HepG2 (cell line): Measurements from ENCODE around the gene TEF. TPM values are rescaled to one million over a fixed set of nuclear protein-coding genes. Genes with fewer than 3 reads are reported as not detected.

Source experiments
- HMG20A ChIP-seq: IDR thresholded peaks from 2 replicates; pipeline ENCODE4 v1.6.1; 2016; ENCODE audit warnings: borderline replicate concordance
- HMG20B ChIP-seq: conservative IDR thresholded peaks from 2 replicates; pipeline ENCODE4 v1.6.1; 2016; ENCODE audit warnings: missing genetic modification reagents, missing compliant biosample characterization
- PRPF4 ChIP-seq: fragments of 200-400 bp; formaldehyde crosslinking; IDR thresholded peaks from 2 replicates; pipeline ENCODE4 v1.6.1; 2016; ENCODE audit warnings: low read length, low read depth; ENCODE audit not compliant: poor library complexity, severe bottlenecking
- TBX2 ChIP-seq: sonication (generic); formaldehyde crosslinking; IDR thresholded peaks from 2 replicates; pipeline ENCODE4 v1.5.0; 2020; ENCODE audit warnings: missing genetic modification reagents, mild to moderate bottlenecking, borderline replicate concordance
- ZNF772 ChIP-seq: sonication (generic); formaldehyde crosslinking; IDR thresholded peaks from 2 replicates; pipeline ENCODE4 v1.5.0; 2020; ENCODE audit warnings: mild to moderate bottlenecking, missing genetic modification reagents
- polyA plus RNA-seq, 8 experiments: library from polyadenylated mRNA; depleted of rRNA in 3 of 8; stranded (reverse) in 7 of 8; unstranded in 1 of 8; fragments of >200 nt; fragmentation: Illumina TruSeq in 4 of 8; extraction: Trizol in 4 of 8; gene quantifications; 2 replicates each; pipeline versions ENCODE4 v1.2.1 to v1.2.3, GENCODE V29; 2011 to 2016; ENCODE audit warnings: low read depth in 4 of 8, missing spikeins in 1 of 8, mixed read lengths in 1 of 8; ENCODE audit not compliant: insufficient read depth in 1 of 8
- total RNA-seq, 5 experiments: library from RNA; depleted of rRNA; stranded (reverse); fragments of >200 nt; fragmentation: Illumina TruSeq; extraction: Trizol; gene quantifications; 2 replicates each; pipeline ENCODE4 v1.2.3, GENCODE V29; 2016; ENCODE audit warnings: low read depth in 1 of 5
- TF ChIP-seq, protein P1 (sequence below): sonication (generic); formaldehyde crosslinking; IDR thresholded peaks from 2 replicates; pipeline ENCODE4 v1.4.0; 2020; ENCODE audit warnings: missing genetic modification reagents, borderline replicate concordance
- TF ChIP-seq, protein P2 (sequence below): IDR thresholded peaks from 2 replicates; pipeline ENCODE4 v1.6.1; 2016; ENCODE audit warnings: missing compliant biosample characterization, missing genetic modification reagents, borderline replicate concordance
- TF ChIP-seq, protein P3 (sequence below): sonication (generic); formaldehyde crosslinking; IDR thresholded peaks from 2 replicates; pipeline ENCODE4 v1.9.0; 2021; ENCODE audit warnings: missing genetic modification reagents, mild to moderate bottlenecking, borderline replicate concordance
- TF ChIP-seq, protein P4 (sequence below): sonication (generic); formaldehyde crosslinking; IDR thresholded peaks from 2 replicates; pipeline ENCODE4 v1.4.0; 2020; ENCODE audit warnings: missing genetic modification reagents, borderline replicate concordance
- TF ChIP-seq, protein P5 (sequence below): sonication (generic); formaldehyde crosslinking; IDR thresholded peaks from 2 replicates; pipeline ENCODE4 v1.5.1; 2020; ENCODE audit warnings: mild to moderate bottlenecking, missing genetic modification reagents, moderate library complexity
- TF ChIP-seq, protein P6 (sequence below): sonication (generic); formaldehyde crosslinking; IDR thresholded peaks from 2 replicates; pipeline ENCODE4 v1.5.1; 2020; ENCODE audit warnings: missing genetic modification reagents, mild to moderate bottlenecking, borderline replicate concordance

TEF gene
- total and polyA plus RNA-seq, 2 of the 13 experiments (the other 11 are each of a cell fraction or from before 2014, with no cell fraction given): 7.6 to 11.2 TPM

DNA sequence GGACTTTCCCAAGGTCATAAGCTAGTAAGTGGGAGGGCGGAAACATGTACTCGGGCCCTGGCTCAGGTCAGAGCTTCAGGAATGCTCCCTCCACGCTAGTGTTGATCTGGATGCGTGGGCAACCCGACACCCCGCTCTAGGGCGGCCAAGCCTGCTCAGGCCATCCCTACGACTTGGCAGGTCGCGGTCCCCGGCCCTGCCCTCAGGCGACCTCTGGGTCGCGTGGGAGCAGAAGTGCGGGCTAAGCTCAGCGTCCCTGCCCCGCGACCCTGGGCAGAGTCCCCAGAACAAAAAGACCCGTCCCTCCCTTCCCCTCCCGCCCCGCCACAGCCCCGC, 781 bp upstream of the TEF start (continued):
- TF ChIP-seq, protein P1, sequence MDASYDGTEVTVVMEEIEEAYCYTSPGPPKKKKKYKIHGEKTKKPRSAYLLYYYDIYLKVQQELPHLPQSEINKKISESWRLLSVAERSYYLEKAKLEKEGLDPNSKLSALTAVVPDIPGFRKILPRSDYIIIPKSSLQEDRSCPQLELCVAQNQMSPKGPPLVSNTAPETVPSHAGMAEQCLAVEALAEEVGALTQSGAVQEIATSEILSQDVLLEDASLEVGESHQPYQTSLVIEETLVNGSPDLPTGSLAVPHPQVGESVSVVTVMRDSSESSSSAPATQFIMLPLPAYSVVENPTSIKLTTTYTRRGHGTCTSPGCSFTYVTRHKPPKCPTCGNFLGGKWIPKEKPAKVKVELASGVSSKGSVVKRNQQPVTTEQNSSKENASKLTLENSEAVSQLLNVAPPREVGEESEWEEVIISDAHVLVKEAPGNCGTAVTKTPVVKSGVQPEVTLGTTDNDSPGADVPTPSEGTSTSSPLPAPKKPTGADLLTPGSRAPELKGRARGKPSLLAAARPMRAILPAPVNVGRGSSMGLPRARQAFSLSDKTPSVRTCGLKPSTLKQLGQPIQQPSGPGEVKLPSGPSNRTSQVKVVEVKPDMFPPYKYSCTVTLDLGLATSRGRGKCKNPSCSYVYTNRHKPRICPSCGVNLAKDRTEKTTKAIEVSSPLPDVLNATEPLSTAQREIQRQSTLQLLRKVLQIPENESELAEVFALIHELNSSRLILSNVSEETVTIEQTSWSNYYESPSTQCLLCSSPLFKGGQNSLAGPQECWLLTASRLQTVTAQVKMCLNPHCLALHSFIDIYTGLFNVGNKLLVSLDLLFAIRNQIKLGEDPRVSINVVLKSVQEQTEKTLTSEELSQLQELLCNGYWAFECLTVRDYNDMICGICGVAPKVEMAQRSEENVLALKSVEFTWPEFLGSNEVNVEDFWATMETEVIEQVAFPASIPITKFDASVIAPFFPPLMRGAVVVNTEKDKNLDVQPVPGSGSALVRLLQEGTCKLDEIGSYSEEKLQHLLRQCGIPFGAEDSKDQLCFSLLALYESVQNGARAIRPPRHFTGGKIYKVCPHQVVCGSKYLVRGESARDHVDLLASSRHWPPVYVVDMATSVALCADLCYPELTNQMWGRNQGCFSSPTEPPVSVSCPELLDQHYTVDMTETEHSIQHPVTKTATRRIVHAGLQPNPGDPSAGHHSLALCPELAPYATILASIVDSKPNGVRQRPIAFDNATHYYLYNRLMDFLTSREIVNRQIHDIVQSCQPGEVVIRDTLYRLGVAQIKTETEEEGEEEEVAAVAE (CRISPR knock-in tag): no peak
- TF ChIP-seq HMG20B (CRISPR knock-in tag) (no peak), PRPF4 (no peak), HMG20A (peak; percentile 18; the same call in 1 of the 2 replicates), TBX2 (CRISPR knock-in tag) (peak; percentile 56; the same call in 1 of the 2 replicates), ZNF772 (no peak)
- TF ChIP-seq, protein P2, sequence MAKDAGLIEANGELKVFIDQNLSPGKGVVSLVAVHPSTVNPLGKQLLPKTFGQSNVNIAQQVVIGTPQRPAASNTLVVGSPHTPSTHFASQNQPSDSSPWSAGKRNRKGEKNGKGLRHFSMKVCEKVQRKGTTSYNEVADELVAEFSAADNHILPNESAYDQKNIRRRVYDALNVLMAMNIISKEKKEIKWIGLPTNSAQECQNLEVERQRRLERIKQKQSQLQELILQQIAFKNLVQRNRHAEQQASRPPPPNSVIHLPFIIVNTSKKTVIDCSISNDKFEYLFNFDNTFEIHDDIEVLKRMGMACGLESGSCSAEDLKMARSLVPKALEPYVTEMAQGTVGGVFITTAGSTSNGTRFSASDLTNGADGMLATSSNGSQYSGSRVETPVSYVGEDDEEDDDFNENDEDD (CRISPR knock-in tag): peak; percentile 48; the same call in 1 of the 2 replicates
- TF ChIP-seq, protein P3, sequence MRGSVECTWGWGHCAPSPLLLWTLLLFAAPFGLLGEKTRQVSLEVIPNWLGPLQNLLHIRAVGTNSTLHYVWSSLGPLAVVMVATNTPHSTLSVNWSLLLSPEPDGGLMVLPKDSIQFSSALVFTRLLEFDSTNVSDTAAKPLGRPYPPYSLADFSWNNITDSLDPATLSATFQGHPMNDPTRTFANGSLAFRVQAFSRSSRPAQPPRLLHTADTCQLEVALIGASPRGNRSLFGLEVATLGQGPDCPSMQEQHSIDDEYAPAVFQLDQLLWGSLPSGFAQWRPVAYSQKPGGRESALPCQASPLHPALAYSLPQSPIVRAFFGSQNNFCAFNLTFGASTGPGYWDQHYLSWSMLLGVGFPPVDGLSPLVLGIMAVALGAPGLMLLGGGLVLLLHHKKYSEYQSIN (CRISPR knock-in tag): no peak
- TF ChIP-seq, protein P4, sequence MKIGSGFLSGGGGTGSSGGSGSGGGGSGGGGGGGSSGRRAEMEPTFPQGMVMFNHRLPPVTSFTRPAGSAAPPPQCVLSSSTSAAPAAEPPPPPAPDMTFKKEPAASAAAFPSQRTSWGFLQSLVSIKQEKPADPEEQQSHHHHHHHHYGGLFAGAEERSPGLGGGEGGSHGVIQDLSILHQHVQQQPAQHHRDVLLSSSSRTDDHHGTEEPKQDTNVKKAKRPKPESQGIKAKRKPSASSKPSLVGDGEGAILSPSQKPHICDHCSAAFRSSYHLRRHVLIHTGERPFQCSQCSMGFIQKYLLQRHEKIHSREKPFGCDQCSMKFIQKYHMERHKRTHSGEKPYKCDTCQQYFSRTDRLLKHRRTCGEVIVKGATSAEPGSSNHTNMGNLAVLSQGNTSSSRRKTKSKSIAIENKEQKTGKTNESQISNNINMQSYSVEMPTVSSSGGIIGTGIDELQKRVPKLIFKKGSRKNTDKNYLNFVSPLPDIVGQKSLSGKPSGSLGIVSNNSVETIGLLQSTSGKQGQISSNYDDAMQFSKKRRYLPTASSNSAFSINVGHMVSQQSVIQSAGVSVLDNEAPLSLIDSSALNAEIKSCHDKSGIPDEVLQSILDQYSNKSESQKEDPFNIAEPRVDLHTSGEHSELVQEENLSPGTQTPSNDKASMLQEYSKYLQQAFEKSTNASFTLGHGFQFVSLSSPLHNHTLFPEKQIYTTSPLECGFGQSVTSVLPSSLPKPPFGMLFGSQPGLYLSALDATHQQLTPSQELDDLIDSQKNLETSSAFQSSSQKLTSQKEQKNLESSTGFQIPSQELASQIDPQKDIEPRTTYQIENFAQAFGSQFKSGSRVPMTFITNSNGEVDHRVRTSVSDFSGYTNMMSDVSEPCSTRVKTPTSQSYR: peak; percentile 40; the same call in 1 of the 2 replicates
- TF ChIP-seq, protein P5, sequence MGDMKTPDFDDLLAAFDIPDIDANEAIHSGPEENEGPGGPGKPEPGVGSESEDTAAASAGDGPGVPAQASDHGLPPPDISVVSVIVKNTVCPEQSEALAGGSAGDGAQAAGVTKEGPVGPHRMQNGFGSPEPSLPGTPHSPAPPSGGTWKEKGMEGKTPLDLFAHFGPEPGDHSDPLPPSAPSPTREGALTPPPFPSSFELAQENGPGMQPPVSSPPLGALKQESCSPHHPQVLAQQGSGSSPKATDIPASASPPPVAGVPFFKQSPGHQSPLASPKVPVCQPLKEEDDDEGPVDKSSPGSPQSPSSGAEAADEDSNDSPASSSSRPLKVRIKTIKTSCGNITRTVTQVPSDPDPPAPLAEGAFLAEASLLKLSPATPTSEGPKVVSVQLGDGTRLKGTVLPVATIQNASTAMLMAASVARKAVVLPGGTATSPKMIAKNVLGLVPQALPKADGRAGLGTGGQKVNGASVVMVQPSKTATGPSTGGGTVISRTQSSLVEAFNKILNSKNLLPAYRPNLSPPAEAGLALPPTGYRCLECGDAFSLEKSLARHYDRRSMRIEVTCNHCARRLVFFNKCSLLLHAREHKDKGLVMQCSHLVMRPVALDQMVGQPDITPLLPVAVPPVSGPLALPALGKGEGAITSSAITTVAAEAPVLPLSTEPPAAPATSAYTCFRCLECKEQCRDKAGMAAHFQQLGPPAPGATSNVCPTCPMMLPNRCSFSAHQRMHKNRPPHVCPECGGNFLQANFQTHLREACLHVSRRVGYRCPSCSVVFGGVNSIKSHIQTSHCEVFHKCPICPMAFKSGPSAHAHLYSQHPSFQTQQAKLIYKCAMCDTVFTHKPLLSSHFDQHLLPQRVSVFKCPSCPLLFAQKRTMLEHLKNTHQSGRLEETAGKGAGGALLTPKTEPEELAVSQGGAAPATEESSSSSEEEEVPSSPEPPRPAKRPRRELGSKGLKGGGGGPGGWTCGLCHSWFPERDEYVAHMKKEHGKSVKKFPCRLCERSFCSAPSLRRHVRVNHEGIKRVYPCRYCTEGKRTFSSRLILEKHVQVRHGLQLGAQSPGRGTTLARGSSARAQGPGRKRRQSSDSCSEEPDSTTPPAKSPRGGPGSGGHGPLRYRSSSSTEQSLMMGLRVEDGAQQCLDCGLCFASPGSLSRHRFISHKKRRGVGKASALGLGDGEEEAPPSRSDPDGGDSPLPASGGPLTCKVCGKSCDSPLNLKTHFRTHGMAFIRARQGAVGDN (CRISPR knock-in tag): peak; percentile 80
- TF ChIP-seq, protein P6, sequence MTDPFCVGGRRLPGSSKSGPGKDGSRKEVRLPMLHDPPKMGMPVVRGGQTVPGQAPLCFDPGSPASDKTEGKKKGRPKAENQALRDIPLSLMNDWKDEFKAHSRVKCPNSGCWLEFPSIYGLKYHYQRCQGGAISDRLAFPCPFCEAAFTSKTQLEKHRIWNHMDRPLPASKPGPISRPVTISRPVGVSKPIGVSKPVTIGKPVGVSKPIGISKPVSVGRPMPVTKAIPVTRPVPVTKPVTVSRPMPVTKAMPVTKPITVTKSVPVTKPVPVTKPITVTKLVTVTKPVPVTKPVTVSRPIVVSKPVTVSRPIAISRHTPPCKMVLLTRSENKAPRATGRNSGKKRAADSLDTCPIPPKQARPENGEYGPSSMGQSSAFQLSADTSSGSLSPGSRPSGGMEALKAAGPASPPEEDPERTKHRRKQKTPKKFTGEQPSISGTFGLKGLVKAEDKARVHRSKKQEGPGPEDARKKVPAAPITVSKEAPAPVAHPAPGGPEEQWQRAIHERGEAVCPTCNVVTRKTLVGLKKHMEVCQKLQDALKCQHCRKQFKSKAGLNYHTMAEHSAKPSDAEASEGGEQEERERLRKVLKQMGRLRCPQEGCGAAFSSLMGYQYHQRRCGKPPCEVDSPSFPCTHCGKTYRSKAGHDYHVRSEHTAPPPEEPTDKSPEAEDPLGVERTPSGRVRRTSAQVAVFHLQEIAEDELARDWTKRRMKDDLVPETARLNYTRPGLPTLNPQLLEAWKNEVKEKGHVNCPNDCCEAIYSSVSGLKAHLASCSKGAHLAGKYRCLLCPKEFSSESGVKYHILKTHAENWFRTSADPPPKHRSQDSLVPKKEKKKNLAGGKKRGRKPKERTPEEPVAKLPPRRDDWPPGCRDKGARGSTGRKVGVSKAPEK (CRISPR knock-in tag): peak; percentile 75; the same call in 1 of the 2 replicates
